ENCODE measurements around the gene ECI1.

The ECI1 gene

DNA sequence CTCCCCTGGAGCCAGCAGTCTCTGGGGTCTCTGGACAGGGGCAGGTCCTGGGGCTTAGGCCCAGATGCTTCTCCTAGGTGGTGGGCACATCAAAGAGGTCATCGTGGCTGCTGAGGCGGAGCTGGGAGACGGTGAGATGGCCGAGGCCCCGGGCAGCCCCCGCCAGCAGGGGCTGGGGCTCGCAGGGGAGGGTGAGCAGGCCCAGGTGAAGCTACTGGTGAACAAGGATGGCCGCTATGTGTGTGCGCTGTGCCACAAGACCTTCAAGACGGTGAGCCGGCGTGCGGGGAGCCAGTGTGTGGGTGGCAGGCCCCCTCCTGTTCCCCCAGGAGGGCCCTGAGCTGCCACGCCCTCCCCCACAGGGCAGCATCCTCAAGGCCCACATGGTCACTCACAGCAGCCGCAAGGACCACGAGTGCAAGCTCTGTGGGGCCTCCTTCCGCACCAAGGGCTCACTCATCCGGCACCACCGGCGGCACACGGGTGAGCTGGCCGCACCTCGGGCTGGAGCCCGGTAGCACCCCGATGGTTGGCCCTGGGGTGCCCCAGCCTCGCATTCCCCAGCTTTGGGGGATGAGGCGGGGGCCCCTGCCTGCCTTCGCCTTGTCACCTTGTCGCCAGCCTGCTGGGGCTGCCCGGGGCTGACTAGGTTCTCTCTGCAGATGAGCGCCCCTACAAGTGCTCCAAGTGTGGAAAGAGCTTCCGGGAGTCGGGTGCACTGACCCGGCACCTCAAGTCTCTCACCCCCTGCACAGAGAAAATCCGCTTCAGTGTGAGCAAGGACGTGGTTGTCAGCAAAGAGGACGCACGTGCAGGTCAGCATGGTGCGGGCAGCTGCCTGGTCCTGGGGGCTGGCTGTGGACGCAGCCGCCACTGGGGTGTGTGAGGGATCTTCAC is 19.0 kb downstream of the ECI1 start:
- no peaks in the 10 kb centered on the region; the same call in 1 of the 2 replicates for H3K27me3 ChIP-seq (replicated peaks; ENCODE audit: insufficient read depth, low read length)
- no peaks in the 10 kb centered on the region for H3K9me3 ChIP-seq (replicated peaks; ENCODE audit: insufficient read depth, low read length)
- no peak for DNase-seq
- no peak overlapping the region for H3K4me2 ChIP-seq (ENCODE audit: low read depth, low read length)
- TF ChIP-seq EZH2phosphoT487 (IDR thresholded peaks at IDR 0.05; ENCODE audit: low read length): no peak
- no peak for TF ChIP-seq EZH2 (optimal IDR thresholded peaks at IDR 0.05; ENCODE audit: low read depth, low read length)
- TF ChIP-seq CTCF (IDR thresholded peaks at IDR 0.05; ENCODE audit: low read length): no peak
- no peak overlapping the region for H3K9ac ChIP-seq (ENCODE audit: low read length)
- no peaks in the 10 kb centered on the region for H3K36me3 ChIP-seq (replicated peaks; ENCODE audit: insufficient read depth, low read length)
- no peaks in the 10 kb centered on the region for H3F3A ChIP-seq (ENCODE audit: insufficient read depth, low read length)
- H2AFZ ChIP-seq (ENCODE audit: low read length): no peak overlapping the region
- H3K27ac ChIP-seq (ENCODE audit: low read length): no peak overlapping the region
- H3K4me3 ChIP-seq (ENCODE audit: low read length): no peak overlapping the region
- no peaks in the 10 kb centered on the region for H3K9me2 ChIP-seq (replicated peaks; ENCODE audit: insufficient read depth, low read length)
- no peaks in the 10 kb centered on the region for H3K4me1 ChIP-seq (ENCODE audit: low read length)
- H3K79me2 ChIP-seq (ENCODE audit: low read length): peaks cover 17% of the 10 kb centered on the region
- H4K20me1 ChIP-seq (ENCODE audit: insufficient read depth, low read length): no peaks in the 10 kb centered on the region

DNA sequence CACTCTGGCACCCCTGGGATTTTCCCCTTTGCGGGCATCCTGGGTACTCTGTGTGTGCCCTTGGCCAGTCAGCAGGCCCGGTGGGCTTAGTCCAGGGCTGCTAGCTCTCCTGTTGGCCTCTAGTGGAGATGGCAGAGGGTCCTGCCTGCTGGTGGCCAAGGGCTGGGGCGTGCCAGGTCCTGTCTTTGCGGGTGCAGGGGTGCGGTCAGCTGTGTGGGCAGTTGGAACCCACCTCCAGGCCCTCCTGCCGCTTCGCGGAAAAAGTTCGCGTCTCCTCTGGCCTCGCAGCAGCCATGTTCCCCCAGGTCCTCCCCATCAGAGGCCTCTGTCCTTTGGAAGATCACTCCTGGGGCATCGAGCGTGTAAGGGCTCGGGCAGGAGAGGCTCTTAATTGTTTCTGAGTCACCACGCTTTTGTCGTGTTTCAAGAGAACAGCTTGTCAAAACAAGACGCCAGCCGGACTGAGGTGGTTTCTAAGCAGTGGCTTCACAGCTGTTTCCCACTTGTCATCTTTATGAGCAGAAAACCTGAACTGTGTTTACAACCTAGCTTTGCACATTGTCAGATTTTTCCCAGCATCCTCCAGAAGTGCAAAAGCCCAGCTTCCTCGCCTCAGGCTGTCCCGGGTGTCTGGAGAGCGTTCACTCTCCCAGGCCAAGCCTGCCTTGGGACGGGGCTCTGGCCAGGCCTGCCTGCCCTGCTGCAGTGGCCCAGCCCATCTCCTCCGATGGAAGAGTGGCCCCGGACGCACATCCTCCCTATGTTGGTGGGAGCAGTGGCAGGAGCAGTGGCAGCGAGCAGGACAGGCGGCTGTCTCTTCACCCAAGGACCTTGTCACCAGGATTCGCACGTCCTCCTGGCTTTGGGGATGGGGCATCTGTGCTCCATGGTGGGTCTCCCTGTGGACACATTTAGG is 20.1 kb downstream of the ECI1 start:
- DNase-seq: no peak
- H3K36me3 ChIP-seq (replicated peaks; ENCODE audit: insufficient read depth, low read length): no peaks in the 10 kb centered on the region
- TF ChIP-seq CTCF (IDR thresholded peaks at IDR 0.05; ENCODE audit: low read length): no peak
- no peak for TF ChIP-seq EZH2phosphoT487 (IDR thresholded peaks at IDR 0.05; ENCODE audit: low read length)
- TF ChIP-seq EZH2 (optimal IDR thresholded peaks at IDR 0.05; ENCODE audit: low read depth, low read length): no peak
- peaks cover 26% of the 10 kb centered on the region for H3K79me2 ChIP-seq (ENCODE audit: low read length)
- H3K9me3 ChIP-seq (replicated peaks; ENCODE audit: insufficient read depth, low read length): no peaks in the 10 kb centered on the region
- H3K27me3 ChIP-seq (replicated peaks; ENCODE audit: insufficient read depth, low read length): no peaks in the 10 kb centered on the region
- no peak overlapping the region for H3K9ac ChIP-seq (ENCODE audit: low read length)
- H3F3A ChIP-seq (ENCODE audit: insufficient read depth, low read length): no peaks in the 10 kb centered on the region
- no peak overlapping the region for H3K27ac ChIP-seq (ENCODE audit: low read length)
- H4K20me1 ChIP-seq (ENCODE audit: insufficient read depth, low read length): no peaks in the 10 kb centered on the region
- H2AFZ ChIP-seq (ENCODE audit: low read length): no peak overlapping the region
- H3K4me3 ChIP-seq (ENCODE audit: low read length): no peak overlapping the region
- H3K4me1 ChIP-seq (ENCODE audit: low read length): no peaks in the 10 kb centered on the region
- no peaks in the 10 kb centered on the region for H3K9me2 ChIP-seq (replicated peaks; ENCODE audit: insufficient read depth, low read length)
- no peak overlapping the region for H3K4me2 ChIP-seq (ENCODE audit: low read depth, low read length)

DNA sequence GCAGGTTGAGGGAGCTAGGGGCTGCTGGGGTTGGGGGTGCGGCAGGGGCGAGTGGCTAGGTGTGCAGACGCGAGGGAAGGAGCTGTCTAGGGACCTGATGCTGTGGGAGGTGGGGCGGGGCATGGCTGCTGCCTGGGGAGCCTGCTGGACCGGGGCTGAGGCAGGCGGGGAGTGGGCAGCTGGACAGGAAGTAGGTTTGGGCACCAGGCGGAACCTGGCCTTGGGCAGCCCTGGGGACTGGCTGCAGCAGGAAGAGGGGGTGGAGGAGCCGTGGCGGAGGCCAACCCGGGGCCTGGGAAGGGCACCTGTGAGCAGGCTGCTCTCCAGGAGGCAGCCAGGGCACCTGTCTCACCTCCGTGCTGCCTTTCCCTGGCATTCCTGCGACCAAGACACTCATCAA is 21.0 kb downstream of the ECI1 start:
- no peaks in the 10 kb centered on the region for H4K20me1 ChIP-seq (ENCODE audit: insufficient read depth, low read length)
- no peaks in the 10 kb centered on the region for H3F3A ChIP-seq (ENCODE audit: insufficient read depth, low read length)
- H3K4me3 ChIP-seq (ENCODE audit: low read length): no peak overlapping the region
- H3K9me3 ChIP-seq (replicated peaks; ENCODE audit: insufficient read depth, low read length): no peaks in the 10 kb centered on the region
- no peaks in the 10 kb centered on the region for H3K36me3 ChIP-seq (replicated peaks; ENCODE audit: insufficient read depth, low read length)
- no peak overlapping the region for H3K9ac ChIP-seq (ENCODE audit: low read length)
- no peaks in the 10 kb centered on the region for H3K4me1 ChIP-seq (ENCODE audit: low read length)
- H2AFZ ChIP-seq (ENCODE audit: low read length): no peak overlapping the region
- no peaks in the 10 kb centered on the region for H3K9me2 ChIP-seq (replicated peaks; ENCODE audit: insufficient read depth, low read length)
- no peak for TF ChIP-seq EZH2phosphoT487 (IDR thresholded peaks at IDR 0.05; ENCODE audit: low read length)
- no peak for TF ChIP-seq EZH2 (optimal IDR thresholded peaks at IDR 0.05; ENCODE audit: low read depth, low read length)
- TF ChIP-seq CTCF (IDR thresholded peaks at IDR 0.05; ENCODE audit: low read length): no peak
- H3K4me2 ChIP-seq (ENCODE audit: low read depth, low read length): no peak overlapping the region
- no peak for DNase-seq
- no peak overlapping the region for H3K27ac ChIP-seq (ENCODE audit: low read length)
- peaks cover 35% of the 10 kb centered on the region for H3K79me2 ChIP-seq (ENCODE audit: low read length)
- no peaks in the 10 kb centered on the region for H3K27me3 ChIP-seq (replicated peaks; ENCODE audit: insufficient read depth, low read length)
